ENCODE results near the gene FAAH.

FAAH gene

DNA sequence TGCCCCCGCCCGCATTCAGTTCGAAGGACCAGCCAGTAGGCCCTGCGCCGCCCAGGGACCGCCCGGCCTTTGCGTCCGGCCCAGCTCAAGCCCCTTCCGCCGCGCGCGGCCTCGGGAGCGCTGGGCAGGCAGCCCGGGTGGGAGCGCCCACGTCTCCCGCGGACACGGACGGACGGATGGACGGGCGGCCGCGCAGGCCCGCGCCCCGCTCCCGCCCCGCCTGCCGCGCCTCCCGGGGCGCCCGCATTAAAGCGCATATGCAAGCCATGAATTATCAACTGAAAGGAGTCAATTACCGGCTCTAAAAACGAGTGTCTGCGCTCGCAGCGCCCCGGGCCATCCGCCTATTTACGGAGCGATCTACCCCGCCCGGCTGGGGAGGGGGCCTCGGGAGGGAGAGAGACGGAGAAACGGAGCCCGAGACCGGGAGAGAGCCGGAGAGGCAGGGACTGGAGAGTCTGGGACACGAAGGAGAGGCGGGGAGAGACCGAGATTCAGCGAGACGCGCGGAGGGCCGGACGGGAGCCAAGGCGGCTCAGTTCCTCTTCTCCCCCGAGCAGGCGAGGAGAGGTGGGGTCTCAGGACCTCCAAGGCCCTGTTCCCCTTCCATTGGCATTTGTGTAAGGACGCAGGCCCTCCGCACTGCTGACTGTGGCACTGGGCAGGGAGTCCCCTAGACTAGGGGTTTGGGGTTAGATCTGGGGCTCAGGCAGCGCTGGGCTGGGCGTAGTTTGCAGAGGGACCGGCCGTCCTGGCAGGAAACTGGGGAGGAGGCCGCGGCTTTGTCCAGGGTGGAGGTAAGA lies 54.2 kb downstream of the FAAH start:
- DNase-seq (ENCODE audit: low read depth in 2 of 2, low spot score in 1 of 2), result no peak

DNA sequence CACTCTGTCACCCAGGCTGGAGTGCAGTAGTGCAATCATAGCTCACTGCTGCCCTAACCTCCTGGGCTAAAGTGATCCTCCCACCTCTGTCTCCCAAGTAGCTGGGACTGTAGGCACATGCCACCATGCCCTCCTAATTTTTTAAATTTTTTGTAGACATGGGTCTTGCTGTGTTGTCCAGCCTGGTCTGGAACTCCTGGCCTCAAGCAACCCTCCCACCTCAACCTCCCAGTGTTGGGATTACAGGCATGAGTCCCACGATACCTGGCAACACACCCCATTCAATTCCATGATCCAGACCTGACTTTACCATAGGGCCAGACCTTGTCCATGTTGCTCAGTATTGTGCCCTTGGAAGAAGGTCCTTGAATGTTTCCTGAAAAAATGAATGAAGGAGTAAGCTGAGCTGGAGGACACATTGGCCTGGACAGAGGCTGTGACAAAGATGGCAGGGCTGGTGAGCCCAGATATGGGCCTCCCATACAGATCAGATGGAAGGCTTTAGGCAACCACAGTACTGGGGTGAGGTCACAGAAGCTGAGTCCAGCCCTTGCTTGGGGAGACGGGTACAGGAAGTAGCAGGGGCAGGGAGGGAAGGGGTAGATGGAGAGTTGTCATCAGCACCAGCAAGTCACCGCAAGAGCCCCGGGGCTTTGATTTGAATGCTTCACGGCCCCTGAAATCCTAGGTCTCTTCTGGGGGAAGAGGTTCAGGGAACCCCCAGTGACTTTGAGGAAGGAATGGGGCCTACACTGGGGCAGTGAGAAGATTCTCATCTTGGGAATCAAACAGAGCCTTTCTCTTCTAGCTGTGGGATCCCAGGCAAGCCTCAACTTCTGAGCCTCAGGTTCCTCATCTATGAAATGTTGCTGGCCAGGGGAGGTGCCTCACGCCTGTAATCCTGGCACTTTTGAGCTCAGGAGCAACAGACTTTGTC lies 55.4 kb downstream of the FAAH start:
- no peak for DNase-seq (ENCODE audit: low read depth in 2 of 2, low spot score in 1 of 2)

DNA sequence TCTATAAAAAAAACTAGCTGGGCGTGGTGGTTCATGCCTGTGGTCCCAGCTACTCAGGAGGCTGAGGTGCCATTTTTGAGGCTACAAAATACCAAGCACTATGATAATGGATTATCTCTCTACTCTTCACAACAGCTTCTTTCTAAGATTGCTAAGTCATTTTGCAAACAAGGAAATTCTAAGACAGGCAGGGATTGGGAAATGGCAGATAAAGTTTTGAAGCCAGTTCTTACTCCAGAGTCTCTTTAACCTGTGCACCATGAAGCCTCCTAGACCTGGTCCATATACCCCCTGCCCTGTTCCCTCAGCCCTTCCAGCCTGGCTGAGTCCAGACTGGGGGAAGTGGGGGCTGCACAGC lies 56.0 kb downstream of the FAAH start:
- no peak for DNase-seq (ENCODE audit: low read depth in 2 of 2, low spot score in 1 of 2)

DNA sequence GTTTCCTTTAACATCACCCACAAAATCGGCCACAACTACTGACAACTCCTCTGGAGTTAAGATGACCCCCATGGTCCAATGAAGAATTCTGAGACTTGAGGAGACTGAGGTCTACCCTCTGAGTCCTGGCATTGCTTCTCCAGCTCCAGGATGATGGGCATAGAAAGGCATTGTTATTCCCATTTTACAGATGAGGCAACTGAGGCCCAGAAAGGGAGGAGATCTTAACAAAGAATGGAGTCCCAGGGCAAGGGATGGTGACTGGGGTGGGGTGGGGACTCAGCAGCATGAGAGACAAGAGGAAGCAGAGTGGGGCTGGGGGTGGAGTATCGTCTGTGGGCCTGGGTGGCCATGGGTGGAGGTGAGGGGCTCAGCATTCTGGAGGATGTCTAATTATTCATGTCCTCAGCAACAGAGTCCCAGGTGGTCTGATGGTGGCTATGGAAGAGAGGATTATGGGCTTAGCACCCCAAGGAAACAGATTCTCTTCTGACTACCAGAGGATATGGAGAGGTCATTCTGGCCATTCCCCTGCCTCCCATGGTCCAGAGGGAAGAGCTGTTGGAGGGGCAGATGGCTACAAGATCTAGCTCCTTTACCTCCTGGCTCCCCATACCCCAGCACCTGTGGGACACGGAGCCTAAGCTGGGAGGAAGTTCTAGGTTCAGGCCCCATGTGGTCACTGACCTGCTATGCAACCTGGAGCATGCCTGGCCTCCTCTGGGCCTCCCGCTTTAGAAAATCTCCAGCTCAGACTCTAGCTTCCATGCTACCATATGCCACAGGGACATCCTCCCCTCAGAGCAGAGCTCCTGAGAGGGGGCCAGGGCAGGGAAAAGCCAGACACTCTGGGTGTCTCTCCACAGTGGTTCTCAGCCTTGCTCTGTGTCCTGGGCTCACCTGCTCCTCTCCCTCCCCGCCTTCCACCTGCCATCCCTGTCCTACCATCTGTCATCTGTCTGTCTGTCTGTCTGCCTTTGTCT lies 58.1 kb downstream of the FAAH start:
- DNase-seq (ENCODE audit: low read depth in 2 of 2, low spot score in 1 of 2), result no peak

DNA sequence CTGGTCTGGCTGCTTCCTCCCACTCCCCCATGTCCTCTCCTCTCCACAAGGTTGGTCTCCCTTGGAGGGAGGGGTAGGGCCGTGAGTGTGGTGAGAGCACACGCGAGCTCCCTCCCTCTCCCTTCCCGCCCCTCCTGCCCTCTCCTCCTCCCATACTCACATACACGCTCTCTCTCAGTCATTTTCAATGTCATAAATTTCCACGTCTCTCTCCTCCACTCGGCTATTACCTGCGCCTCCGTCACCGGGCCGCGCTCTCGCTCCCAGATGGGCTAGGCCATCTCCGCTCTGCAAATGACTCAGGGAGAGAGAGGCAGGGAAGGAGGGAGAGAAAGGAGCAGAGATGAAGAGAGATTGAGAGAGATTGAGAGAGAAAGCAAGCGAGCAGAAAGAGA lies 58.8 kb downstream of the FAAH start:
- no peak for DNase-seq (ENCODE audit: low read depth in 2 of 2, low spot score in 1 of 2)

DNA sequence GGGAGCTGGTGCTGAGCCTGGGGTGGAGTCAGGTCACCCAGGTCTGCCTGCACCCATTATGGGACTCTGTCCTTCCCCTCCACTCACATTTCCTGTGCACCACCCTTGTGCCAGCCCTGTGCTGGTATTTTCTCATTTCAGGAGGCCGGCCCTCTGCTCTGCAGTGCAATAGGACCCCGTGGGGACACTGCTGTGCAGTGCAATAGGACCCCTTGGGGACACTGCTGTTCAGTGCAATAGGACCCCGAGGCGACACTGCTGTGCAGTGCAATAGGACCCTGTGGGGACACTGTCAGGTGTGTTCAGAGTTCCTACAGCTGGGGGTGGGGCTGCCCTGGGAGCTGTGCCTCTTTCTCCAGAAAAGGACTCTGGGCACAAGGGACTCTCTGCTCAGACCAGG lies 59.3 kb downstream of the FAAH start:
- no peak for DNase-seq (ENCODE audit: low read depth in 2 of 2, low spot score in 1 of 2)

DNA sequence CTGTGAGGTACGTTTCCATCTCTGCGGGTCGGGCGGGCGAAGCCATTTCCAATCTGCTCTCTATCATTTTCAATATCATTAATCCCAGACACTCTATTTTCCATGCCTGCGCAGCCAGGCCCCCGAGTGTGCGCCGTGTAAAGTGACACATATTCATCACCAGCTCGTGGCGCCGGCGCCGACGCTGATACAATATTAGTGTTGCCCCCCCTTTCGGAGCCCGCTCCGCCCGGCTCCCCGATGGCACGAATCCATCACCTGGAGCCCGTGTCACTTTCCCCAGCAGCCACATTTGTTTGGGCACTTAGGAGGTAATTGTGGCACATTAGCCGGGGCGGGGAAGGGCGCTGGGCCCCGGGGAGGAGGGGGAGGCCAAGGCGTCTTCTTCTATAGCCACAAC lies 61.8 kb downstream of the FAAH start:
- no peak for DNase-seq (ENCODE audit: low read depth in 2 of 2, low spot score in 1 of 2)

DNA sequence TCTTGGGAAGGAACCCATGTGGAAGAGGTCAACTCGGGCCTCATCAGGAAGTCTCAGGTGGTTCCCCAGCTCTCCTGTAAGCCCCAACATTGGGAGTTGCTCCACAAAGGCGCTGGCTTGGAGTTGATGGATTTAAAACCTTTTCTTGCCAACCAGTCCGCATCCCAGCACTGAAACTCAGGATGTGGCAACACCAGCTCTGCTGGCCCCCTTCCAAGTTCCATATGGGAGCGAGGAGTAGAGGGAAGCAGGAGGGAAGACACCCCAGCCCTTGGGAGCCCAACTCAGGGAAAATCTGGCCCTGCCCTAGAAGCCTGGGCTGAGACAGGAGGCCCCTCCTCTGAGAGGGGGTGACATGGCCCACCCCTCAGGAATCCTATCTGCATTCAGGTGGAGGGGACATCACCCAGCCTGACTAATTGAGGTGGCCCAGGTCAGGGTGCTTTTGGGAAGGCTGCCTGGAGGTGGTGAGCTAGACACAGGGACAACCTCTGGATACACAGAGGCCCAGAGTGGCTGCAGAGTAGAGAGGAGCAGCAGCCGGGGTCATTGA lies 62.4 kb downstream of the FAAH start:
- no peak for DNase-seq (ENCODE audit: low read depth in 2 of 2, low spot score in 1 of 2)

DNA sequence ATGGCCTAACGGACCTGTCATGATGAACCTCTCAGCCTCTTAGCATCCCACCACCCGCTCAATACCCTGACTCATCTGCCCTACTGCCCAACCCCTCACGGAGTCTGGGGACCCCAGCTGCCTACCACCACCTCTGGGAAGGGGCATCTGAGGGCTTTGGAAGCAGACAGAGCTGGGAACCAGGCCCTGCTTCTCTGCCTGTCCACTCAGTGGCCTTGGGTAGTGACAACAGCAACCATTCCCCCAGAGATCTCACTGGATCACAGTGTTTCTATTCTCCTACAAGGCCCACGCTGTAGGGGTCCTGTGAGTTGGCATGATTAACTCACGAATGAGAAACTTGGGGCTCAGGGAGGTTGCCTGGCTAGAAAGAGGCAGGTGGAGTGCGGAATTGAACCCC lies 63.1 kb downstream of the FAAH start:
- DNase-seq (ENCODE audit: low read depth in 2 of 2, low spot score in 1 of 2), result no peak

DNA sequence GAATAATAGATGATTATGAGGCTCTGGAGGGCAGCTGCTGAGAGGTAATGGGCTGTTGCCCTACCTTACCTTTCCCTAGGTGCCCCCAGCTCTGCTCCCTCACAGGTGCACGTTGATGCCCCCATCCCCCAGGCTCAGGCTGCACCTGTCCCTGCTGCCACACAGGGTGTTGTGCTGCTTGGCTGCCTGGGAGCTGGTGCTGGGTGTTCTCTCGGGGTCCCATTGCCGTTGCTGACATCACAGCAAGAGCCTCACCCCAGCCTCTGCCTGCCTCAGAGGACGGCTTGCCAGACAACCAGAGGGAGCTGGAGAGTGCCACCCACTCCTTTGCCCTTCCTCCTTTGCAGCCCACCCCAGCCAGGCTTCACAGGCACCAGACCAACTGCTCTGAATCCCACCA lies 64.1 kb downstream of the FAAH start:
- DNase-seq (ENCODE audit: low read depth in 2 of 2, low spot score in 1 of 2), result no peak

DNA sequence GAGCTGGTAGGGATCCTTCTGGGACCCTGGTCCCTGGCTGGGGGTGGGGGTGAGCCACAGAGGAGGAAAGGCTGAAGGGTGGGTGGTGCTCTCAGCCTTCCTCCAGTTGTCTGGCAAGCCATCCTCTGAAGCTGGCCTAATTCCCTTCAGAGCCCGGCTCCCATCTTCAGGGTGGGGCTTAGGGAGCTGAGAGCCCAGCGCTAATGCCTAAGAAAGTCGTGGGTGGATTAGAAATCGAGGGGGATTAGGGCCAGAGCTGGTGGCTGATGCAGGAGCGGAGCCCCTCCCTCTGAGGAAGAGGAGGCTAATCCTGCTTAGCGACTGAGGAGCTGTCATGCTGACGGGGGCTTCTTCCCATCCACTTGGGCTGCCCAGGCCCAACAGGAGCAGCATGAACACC lies 64.7 kb downstream of the FAAH start:
- DNase-seq (ENCODE audit: low read depth in 2 of 2, low spot score in 1 of 2), result no peak

DNA sequence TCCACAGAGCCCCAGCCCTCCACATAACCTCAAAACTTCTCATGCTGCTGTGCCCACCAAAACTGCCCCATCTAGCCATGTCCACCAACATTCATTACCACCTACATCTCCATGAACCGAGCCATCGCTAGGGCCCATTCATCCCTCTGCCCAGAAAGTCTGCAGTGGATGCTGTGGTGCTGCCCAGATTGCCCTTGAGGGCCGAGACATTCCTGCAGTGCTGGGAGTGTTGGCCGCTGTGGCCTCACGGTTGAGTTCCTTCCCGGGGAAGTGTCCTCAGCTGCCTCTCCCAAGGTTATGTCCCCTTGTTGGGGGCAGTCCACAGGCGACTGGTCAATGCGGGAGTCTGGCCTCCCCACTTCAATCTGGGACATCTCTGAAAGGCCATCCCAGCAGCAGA lies 65.2 kb downstream of the FAAH start:
- no peak for DNase-seq (ENCODE audit: low read depth in 2 of 2, low spot score in 1 of 2)

DNA sequence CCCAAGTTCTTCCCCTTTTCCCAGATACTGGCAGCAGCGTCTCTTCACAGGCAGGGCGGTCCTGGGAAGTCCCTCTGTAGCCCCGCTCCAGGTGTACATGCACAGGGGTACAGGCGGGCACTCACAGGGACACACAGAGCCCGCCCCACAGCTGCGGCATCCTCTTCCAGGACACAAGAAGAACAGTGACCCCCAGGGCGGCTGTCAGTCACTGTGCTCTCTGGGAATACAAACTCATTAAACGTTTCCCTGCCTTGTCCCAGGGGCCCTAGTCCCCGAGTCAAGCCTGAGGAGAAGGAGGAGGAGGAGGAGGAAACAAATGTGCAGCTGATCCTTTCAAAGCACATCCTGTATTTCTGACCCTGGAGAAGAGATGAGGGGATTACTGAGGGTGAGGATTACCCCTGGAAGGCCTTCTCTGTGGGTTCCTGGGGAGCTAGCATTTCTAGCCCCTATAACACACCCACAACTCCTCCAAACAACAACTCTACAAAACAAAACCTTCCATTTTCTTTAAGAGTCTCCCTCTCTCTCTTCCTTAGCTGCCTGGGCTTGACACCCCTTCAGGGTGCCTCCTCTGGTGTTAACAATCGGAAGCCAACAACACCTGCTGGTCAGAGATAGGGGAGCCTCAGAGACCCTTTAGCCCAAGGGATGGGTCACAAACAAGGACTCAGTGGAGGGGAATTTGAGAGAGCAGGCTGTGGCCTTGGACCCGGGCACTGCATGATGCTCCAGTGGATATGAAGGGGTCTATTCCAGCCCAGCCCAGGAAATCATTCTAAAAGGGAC lies 67.1 kb downstream of the FAAH start:
- DNase-seq (ENCODE audit: low read depth in 2 of 2, low spot score in 1 of 2), result no peak

DNA sequence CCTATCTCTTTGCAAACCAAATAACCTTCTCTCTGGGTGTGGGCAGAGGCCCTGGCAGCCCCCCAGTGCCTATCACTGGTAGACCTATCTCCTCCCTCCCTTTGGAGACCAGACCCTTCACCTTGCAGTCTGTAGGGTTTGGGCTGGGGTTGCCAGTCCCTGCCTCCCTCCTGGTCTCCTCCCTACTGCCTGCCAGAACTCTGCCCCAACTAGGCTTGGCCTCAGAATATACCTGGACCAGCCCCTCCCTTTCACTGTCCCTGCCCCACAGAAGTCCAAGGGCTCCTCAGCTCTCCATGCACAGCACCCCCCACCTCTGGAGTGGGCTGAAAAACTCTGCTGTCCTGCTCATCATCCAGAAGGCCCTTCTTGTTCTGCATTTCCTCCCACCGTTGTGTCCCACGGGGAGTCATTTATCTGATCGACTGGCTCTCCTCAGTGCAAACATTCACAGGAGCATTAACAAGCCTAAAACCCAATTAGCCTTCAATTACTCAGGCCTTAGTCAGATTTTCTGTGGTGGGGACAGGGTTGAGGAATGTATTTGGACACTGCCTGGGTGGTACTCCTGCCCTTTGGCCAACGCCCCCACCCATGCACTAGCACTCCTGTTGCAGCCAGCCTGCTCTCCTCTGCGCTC lies 67.8 kb downstream of the FAAH start:
- DNase-seq (ENCODE audit: low read depth in 2 of 2, low spot score in 1 of 2), result no peak
